CD8-positive, alpha-beta memory T cell (primary cell): ENCODE data around the gene RPS6KL1. TPM values are rescaled to one million over a fixed set of nuclear protein-coding genes. Genes with fewer than 3 reads are reported as not detected.

ENCODE experiments used
- CTCF ChIA-PET: fragments of 350-600 bp; sonication (Branson Sonifier 250); formaldehyde crosslinking; loops from one replicate; lab custom pipeline; 2021; ENCODE audit warnings: antibody characterized with exemption; lab: Charles Lee
- POLR2A ChIA-PET: fragments of 350-600 bp; sonication (Branson Sonifier 250); formaldehyde crosslinking; loops from one replicate; lab custom pipeline; 2021; ENCODE audit warnings: antibody characterized with exemption; lab: Charles Lee
- DNase-seq, 5 donors: peaks; one replicate each; pipeline versions ENCODE4 v3.0.0 to v3.0.0-alpha.2; 2020 to 2022; ENCODE audit warnings: mixed read lengths in 1 of 5
- H3K27ac ChIP-seq: one replicate; pipeline ENCODE4 v1.7.0; 2013; ENCODE audit warnings: low read depth, mild to moderate bottlenecking, low read length, moderate library complexity
- H3K27me3 ChIP-seq: 2 replicates; pipeline ENCODE4 v1.7.0; 2013; ENCODE audit warnings: low read length, mild to moderate bottlenecking; ENCODE audit not compliant: insufficient read depth, poor library complexity, severe bottlenecking
- H3K36me3 ChIP-seq: 2 replicates; pipeline ENCODE4 v1.7.0; 2013; ENCODE audit warnings: mild to moderate bottlenecking, low read length, moderate library complexity; ENCODE audit not compliant: insufficient read depth
- H3K4me1 ChIP-seq: 2 replicates; pipeline ENCODE4 v1.7.0; 2013; ENCODE audit warnings: mild to moderate bottlenecking, low read length, moderate library complexity; ENCODE audit not compliant: insufficient read depth
- H3K4me3 ChIP-seq: 2 replicates; pipeline ENCODE4 v1.7.0; 2013; ENCODE audit warnings: mild to moderate bottlenecking, low read length
- H3K9me3 ChIP-seq: 2 replicates; pipeline ENCODE4 v1.7.0; 2013; ENCODE audit warnings: mild to moderate bottlenecking, low read length
- H3K27ac Mint-ChIP-seq, 8 donors: one replicate each; pipeline ENCODE4 v1.8.0; 2020 to 2021; ENCODE audit warnings: mixed read lengths in 8 of 8, mild to moderate bottlenecking in 6 of 8, inconsistent platforms in 3 of 8, moderate library complexity in 3 of 8
- H3K27me3 Mint-ChIP-seq, 2 donors: one replicate each; pipeline ENCODE4 v1.8.0; 2020 to 2021; ENCODE audit warnings: mixed read lengths in 2 of 2, mild to moderate bottlenecking in 1 of 2, moderate library complexity in 1 of 2
- H3K36me3 Mint-ChIP-seq, 3 donors: one replicate each; pipeline ENCODE4 v1.8.0; 2020 to 2021; ENCODE audit warnings: mixed read lengths in 3 of 3, inconsistent platforms in 1 of 3, mild to moderate bottlenecking in 1 of 3
- H3K4me1 Mint-ChIP-seq, 3 donors: one replicate each; pipeline ENCODE4 v1.8.0; 2020 to 2021; ENCODE audit warnings: mixed read lengths in 3 of 3, inconsistent platforms in 1 of 3, mild to moderate bottlenecking in 1 of 3
- H3K4me3 Mint-ChIP-seq, 7 donors: one replicate each; pipeline ENCODE4 v1.8.0; 2020 to 2021; ENCODE audit warnings: mixed read lengths in 7 of 7, mild to moderate bottlenecking in 6 of 7, moderate library complexity in 4 of 7, inconsistent platforms in 2 of 7
- H3K9me3 Mint-ChIP-seq, 5 donors: one replicate each; pipeline ENCODE4 v1.8.0; 2020 to 2022; ENCODE audit warnings: mixed read lengths in 5 of 5, mild to moderate bottlenecking in 3 of 5, moderate library complexity in 2 of 5, inconsistent platforms in 1 of 5
- polyA plus RNA-seq: library from polyadenylated mRNA; unstranded; fragments of 300-500 nt; fragmentation: Illumina TruSeq; gene quantifications from one replicate; pipeline ENCODE4 v1.2.3, GENCODE V29; 2021
- total RNA-seq, 2 experiments: library from RNA; stranded (reverse); gene quantifications; one replicate each; pipeline ENCODE4 v1.2.3, GENCODE V29; 2021

The RPS6KL1 gene
- total and polyA plus RNA-seq, 3 experiments from 2014 or later = 4.8 to 5.0 TPM; not detected in 1

DNA sequence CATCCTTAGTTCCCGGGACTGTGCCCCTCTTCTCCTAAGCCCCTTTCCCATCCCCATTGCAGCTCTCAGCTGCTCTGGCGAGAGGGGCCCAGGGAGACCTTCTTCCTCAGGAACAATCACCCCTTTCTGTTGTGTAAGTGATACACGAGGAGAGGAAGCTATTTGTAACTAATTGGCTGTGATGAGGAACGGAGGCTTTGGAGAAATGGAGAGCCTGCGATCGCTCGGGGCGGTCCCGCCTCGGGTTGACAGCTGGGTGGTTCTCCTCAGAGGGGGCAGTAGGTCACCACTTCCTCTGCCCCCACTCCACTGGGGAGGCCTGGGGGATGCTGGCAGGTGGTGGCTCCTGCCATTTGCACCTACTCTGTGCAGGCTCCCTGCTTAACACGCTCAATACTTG is 39.0 kb upstream of the RPS6KL1 start:
- H3K27ac Mint-ChIP-seq = no peak overlapping the region
- ChIA-PET POLR2A (no interaction called here), CTCF (interaction anchor here (1.6 kb wide), 1 partner anchor 21 kb away, joined by 4 read pairs; no protein-coding TSS in a partner anchor)
- Histone ChIP-seq H3K27ac (no peak overlapping the region), H3K9me3 (no peaks in the 10 kb centered on the region), H3K4me1 (no peaks in the 10 kb centered on the region), H3K36me3 (no peaks in the 10 kb centered on the region), H3K27me3 (no peaks in the 10 kb centered on the region), H3K4me3 (no peak overlapping the region)
- no peaks in the 10 kb centered on the region for H3K9me3 Mint-ChIP-seq
- no peak for DNase-seq
- H3K36me3 Mint-ChIP-seq = no peaks in the 10 kb centered on the region
- H3K4me1 Mint-ChIP-seq = no peaks in the 10 kb centered on the region
- no peak overlapping the region for H3K4me3 Mint-ChIP-seq
- peaks cover 11 to 17% of the 10 kb centered on the region in 2 donors for H3K27me3 Mint-ChIP-seq

DNA sequence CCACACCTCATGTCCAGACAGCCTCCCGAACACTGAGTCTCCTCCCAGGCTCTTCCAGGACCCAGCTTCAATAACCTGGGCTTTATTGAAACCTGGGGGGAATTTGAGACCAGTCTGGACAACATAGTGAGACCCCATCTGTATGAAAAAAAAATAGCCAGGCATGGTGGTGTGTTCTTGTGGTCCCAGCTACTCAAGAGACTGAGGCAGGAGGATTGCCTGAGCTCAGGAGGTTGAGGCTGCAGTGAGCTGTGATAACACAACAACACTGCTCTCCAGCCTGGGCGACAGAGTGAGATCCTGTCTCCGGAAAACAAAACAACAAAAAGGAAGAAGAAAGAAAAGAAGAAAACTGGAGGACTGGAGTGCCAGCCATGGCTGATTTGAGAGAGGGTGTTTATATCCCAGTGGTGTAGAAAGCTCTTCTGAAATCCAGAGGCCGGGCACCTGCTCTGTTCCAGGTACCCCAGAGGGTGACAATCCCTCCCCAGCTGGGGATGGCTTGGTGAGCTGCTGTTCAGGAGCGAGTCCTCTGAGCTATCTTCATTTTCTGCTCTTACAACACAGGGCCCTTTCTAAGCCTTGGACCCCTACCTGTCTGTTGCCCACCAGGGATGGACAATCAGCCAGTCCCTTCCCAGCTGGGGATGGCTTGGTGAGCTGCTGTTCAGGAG is 38.3 kb upstream of the RPS6KL1 start:
- Histone ChIP-seq H3K27ac (no peak overlapping the region), H3K4me1 (no peaks in the 10 kb centered on the region), H3K36me3 (no peaks in the 10 kb centered on the region), H3K9me3 (no peaks in the 10 kb centered on the region), H3K4me3 (no peak overlapping the region), H3K27me3 (no peaks in the 10 kb centered on the region)
- H3K27ac Mint-ChIP-seq = no peak overlapping the region
- H3K4me1 Mint-ChIP-seq = peaks cover 0 to 2% (median 2%) of the 10 kb centered on the region in 3 donors
- H3K4me3 Mint-ChIP-seq = no peak overlapping the region
- ChIA-PET CTCF (interaction anchor here (1.6 to 1.8 kb wide), 2 partner anchors 20 to 127 kb away, joined by 4 to 5 read pairs; no protein-coding TSS in a partner anchor), POLR2A (no interaction called here)
- peaks cover 12 to 19% of the 10 kb centered on the region in 2 donors for H3K27me3 Mint-ChIP-seq
- no peak for DNase-seq
- H3K9me3 Mint-ChIP-seq = no peaks in the 10 kb centered on the region
- no peaks in the 10 kb centered on the region for H3K36me3 Mint-ChIP-seq

DNA sequence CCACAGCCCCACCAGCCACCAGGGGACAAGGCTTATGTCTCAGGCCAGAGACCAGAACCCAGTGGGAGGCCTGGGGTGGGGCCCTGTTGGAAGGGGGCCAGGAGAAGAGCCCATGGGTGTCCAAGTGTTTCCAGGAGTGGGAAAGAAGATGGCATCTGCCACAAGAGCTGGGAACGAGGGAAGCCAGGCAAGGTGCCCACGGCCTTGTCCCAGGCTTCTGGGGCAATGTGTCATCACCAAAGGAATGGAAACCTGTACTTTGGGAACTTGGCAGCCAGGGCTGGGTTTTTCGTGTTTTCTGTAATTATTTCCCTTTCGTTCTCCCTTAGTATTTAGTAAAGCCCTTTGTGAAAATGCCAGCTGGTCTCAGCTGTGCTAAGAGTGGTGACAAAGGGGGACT is 37.7 kb upstream of the RPS6KL1 start:
- H3K27ac Mint-ChIP-seq = no peak overlapping the region

DNA sequence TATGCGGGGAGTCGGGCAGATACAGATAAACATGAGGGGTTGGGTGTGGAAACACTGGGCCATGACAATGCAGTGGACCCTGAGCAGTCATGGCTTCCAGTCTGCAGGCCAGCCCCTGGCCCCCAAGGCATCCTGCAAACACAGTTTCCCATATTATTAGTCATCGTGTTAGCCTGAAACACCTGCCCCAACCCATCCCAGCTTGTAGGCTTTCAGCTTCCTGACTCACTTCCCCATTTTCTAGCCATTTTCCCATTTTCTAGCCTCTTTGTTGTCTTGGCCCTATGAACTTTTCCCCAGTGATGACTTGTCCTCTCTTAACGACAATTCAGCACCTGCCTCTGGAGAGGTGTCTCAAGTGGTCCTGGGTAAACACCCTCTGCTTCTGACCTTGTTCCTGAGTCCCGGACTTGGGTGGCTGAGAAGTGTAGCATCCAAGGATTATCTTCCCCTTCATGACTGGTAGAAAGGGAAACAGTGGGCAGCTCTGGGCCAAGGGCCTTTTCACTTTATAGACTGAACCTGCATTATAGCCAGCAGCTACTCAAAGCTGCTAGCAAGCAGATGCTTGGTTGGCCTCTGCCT is 36.6 kb upstream of the RPS6KL1 start:
- no peaks in the 10 kb centered on the region for H3K36me3 ChIP-seq
- Mint-ChIP-seq H3K4me1 (peaks cover 2 to 4% (median 3%) of the 10 kb centered on the region in 3 donors), H3K9me3 (no peaks in the 10 kb centered on the region), H3K27me3 (peaks cover 13 to 19% of the 10 kb centered on the region in 2 donors), H3K27ac (no peak overlapping the region), H3K4me3 (no peak overlapping the region), H3K36me3 (no peaks in the 10 kb centered on the region)
- peaks cover 10% of the 10 kb centered on the region for H3K27me3 ChIP-seq
- CTCF ChIA-PET = interaction anchor here (1.1 to 1.8 kb wide), 3 partner anchors 9 to 129 kb away, joined by 3 to 5 read pairs (median 3); no protein-coding TSS in a partner anchor
- no peak for DNase-seq
- no peak overlapping the region for H3K27ac ChIP-seq
- POLR2A ChIA-PET = no interaction called here
- H3K9me3 ChIP-seq = no peaks in the 10 kb centered on the region
- H3K4me3 ChIP-seq = no peak overlapping the region
- no peaks in the 10 kb centered on the region for H3K4me1 ChIP-seq

More for the DNA sequence above, 37.7 kb upstream of the RPS6KL1 start:
- H3K27me3 Mint-ChIP-seq = peaks cover 13 to 19% of the 10 kb centered on the region in 2 donors
- peaks cover 4% of the 10 kb centered on the region for H3K27me3 ChIP-seq
- ChIA-PET CTCF (interaction anchor here (1.8 kb wide), 1 partner anchor 128 kb away, joined by 5 read pairs; no protein-coding TSS in a partner anchor), POLR2A (no interaction called here)
- H3K36me3 Mint-ChIP-seq = no peaks in the 10 kb centered on the region
- no peaks in the 10 kb centered on the region for H3K9me3 ChIP-seq
- H3K27ac ChIP-seq = no peak overlapping the region
- H3K4me3 Mint-ChIP-seq = no peak overlapping the region
- no peaks in the 10 kb centered on the region for H3K4me1 ChIP-seq
- no peak for DNase-seq
- H3K4me3 ChIP-seq = no peak overlapping the region
- H3K4me1 Mint-ChIP-seq = peaks cover 0 to 4% (median 2%) of the 10 kb centered on the region in 3 donors
- H3K36me3 ChIP-seq = no peaks in the 10 kb centered on the region
- H3K9me3 Mint-ChIP-seq = no peaks in the 10 kb centered on the region

DNA sequence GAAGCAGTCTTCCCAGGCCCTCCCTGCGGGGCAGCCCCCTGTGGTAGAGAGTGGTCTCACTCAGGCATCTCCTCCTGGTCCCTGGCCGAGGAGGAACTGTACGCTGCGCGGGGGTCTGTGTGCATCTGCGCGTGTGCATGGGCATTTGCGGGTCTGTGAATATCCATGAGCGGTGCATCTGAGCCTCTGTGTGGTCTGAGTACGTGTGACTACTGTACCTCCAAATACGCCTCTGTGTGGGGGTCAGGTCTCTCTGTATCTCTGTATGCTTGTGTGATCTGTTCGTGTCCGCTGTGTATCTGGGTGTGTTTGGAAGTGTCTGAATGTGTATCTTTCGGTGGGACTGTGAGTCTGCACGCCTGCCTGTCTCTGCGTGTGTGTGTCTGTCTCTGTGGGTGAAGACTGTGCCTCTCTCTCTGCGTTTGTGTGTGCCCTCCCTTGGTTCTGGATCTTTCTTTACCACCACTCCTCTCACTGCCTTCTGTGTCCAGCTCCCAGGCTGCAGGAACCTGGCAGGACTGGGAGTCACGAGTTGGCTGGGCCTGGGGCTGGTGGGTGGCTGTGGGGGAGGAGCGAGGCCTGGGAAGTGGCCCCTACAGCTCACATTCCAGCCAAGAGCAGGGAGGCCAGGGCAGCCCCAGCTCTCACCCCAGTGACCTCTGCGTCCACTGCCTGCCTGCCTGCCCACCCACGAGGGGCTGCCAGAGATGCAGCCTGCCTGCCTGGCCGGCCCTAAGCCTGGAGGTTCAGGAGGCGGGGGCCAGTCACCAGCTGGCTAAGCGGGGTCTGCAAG is 33.4 kb upstream of the RPS6KL1 start:
- H3K4me1 Mint-ChIP-seq = peaks cover 2 to 4% (median 3%) of the 10 kb centered on the region in 3 donors
- Histone ChIP-seq H3K9me3 (no peaks in the 10 kb centered on the region), H3K27me3 (peaks cover 10% of the 10 kb centered on the region), H3K27ac (no peak overlapping the region), H3K36me3 (no peaks in the 10 kb centered on the region), H3K4me3 (no peak overlapping the region), H3K4me1 (no peaks in the 10 kb centered on the region)
- peak overlapping the region in 2 of 8 donors; percentile 37 to 52 for H3K27ac Mint-ChIP-seq
- H3K36me3 Mint-ChIP-seq = no peaks in the 10 kb centered on the region
- POLR2A ChIA-PET = no interaction called here
- DNase-seq = no peak
- CTCF ChIA-PET = no interaction called here
- peak overlapping the region; percentile 13 to 68 (median 65) for H3K4me3 Mint-ChIP-seq
- no peaks in the 10 kb centered on the region for H3K9me3 Mint-ChIP-seq
- H3K27me3 Mint-ChIP-seq = peaks cover 13 to 14% of the 10 kb centered on the region in 2 donors

DNA sequence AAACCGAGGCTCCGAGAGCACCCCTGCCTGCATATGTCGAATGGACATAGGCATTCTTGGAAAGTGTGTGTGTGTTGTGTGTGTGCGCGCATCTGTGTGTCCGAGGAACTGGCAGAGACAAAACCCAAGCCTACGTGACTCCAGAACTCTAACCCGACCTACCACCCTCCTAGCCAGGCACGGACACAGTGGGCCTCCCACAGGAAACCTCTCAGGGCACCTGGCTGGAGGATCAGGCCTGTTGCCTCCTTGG is 32.9 kb upstream of the RPS6KL1 start:
- H3K9me3 ChIP-seq = no peaks in the 10 kb centered on the region
- no peak for DNase-seq
- H3K27ac Mint-ChIP-seq = no peak overlapping the region
- no peaks in the 10 kb centered on the region for H3K36me3 ChIP-seq
- peaks cover 14 to 17% of the 10 kb centered on the region in 2 donors for H3K27me3 Mint-ChIP-seq
- H3K27ac ChIP-seq = no peak overlapping the region
- no peaks in the 10 kb centered on the region for H3K4me1 ChIP-seq
- no peaks in the 10 kb centered on the region for H3K36me3 Mint-ChIP-seq
- H3K9me3 Mint-ChIP-seq = no peaks in the 10 kb centered on the region
- peaks cover 2 to 4% (median 3%) of the 10 kb centered on the region in 3 donors for H3K4me1 Mint-ChIP-seq
- ChIA-PET CTCF (no interaction called here), POLR2A (no interaction called here)
- no peak overlapping the region for H3K4me3 ChIP-seq
- H3K27me3 ChIP-seq = peaks cover 10% of the 10 kb centered on the region
- H3K4me3 Mint-ChIP-seq = peak overlapping the region in 6 of 7 donors; percentile 23 to 68 (median 56)

DNA sequence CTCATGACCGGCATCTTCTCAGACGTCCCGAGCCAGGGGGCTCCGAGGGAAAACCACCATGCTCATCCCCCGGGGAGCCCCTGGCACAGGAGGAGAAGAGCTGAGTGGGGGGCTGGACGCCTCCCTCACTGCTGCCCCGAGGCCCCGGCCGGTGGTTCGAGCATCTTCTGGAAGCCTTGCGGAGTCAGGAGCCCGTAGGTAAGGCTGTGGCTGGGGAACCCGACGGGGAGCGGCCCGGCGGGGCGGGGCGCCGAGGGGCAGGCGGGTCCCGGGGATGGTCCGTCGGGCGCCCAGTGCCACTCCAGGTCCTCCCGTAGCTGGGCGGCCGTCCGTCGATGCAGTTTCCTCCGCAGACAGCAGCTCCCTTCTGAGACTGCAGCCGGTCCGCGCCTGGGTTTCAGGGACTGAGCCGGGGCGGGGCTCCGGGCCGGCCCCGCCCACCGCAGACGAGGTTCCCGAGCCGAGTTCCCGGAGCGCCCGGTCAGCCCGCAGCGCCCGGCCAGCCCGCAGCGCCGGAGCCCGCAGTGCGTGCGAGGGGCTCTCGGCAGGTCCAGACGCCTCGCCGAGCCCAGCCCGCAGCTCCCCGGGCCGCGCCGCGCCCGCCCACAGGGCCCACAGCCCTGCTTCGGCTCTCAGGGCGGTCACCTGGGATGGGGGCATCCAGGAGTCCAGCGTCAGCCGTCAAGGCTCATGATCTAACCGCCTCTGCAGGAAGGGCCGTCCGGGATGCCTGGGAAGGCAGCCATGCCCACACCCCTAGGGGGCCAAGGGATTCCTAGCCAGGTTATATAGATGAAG is 32.4 kb upstream of the RPS6KL1 start, which contains the start of gene PGF:
TSS of gene PGF (minus strand) at position 369 of the 798 bp plus-strand sequence. CDS start at position 14, 355 bp downstream.
- peaks cover 14 to 17% of the 10 kb centered on the region in 2 donors for H3K27me3 Mint-ChIP-seq
- peaks cover 10% of the 10 kb centered on the region for H3K27me3 ChIP-seq
- CTCF ChIA-PET = no interaction called here
- H3K4me3 Mint-ChIP-seq = peak within 1 kb of the TSS; percentile 13 to 68 (median 66)
- H3K36me3 Mint-ChIP-seq = no peaks in the 10 kb centered on the region
- no peaks in the 10 kb centered on the region for H3K9me3 Mint-ChIP-seq
- no peak within 1 kb of the TSS for H3K27ac ChIP-seq
- peaks cover 2 to 4% (median 3%) of the 10 kb centered on the region in 3 donors for H3K4me1 Mint-ChIP-seq
- peak within 1 kb of the TSS; percentile 34 for H3K4me3 ChIP-seq
- no peaks in the 10 kb centered on the region for H3K36me3 ChIP-seq
- DNase-seq = peak in 4 of 5 donors; percentile 12 to 35 (median 20)
- POLR2A ChIA-PET = interaction anchor here (0.6 to 1.1 kb wide), 2 partner anchors 13 to 169 kb away, joined by 3 read pairs; no protein-coding TSS in a partner anchor
- peak within 1 kb of the TSS in 2 of 8 donors; percentile 37 to 52 for H3K27ac Mint-ChIP-seq
- no peaks in the 10 kb centered on the region for H3K9me3 ChIP-seq
- no peaks in the 10 kb centered on the region for H3K4me1 ChIP-seq
